ENCODE data around the gene FLT3.

- TF ChIP-seq, protein P1, sequence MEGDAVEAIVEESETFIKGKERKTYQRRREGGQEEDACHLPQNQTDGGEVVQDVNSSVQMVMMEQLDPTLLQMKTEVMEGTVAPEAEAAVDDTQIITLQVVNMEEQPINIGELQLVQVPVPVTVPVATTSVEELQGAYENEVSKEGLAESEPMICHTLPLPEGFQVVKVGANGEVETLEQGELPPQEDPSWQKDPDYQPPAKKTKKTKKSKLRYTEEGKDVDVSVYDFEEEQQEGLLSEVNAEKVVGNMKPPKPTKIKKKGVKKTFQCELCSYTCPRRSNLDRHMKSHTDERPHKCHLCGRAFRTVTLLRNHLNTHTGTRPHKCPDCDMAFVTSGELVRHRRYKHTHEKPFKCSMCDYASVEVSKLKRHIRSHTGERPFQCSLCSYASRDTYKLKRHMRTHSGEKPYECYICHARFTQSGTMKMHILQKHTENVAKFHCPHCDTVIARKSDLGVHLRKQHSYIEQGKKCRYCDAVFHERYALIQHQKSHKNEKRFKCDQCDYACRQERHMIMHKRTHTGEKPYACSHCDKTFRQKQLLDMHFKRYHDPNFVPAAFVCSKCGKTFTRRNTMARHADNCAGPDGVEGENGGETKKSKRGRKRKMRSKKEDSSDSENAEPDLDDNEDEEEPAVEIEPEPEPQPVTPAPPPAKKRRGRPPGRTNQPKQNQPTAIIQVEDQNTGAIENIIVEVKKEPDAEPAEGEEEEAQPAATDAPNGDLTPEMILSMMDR (IDR thresholded peaks at IDR 0.05) = no peak
- TF ChIP-seq EP300 (IDR thresholded peaks at IDR 0.05) (no peak), POLR2A (IDR thresholded peaks at IDR 0.05; ENCODE audit: low read depth) (no peak), POLR2AphosphoS5 (IDR thresholded peaks at IDR 0.05) (no peak)
Measured at GRCh38 chr13:28058866-28059613, 41.3 kb downstream of the FLT3 start.

Data from esophagus muscularis mucosa (tissue), 4 donors.